SK-MEL-5 (cell line): ENCODE results near the gene MVB12B. TPM values are rescaled to one million over a fixed set of nuclear protein-coding genes. Genes with fewer than 3 reads are reported as not detected.

Experiments used
- DNase-seq: peaks from one replicate; pipeline ENCODE4 v3.0.0-alpha.2; 2016; ENCODE audit warnings: low read depth, low spot score
- in situ Hi-C: cut with HindIII; loops from 2 replicates; pipeline ENCODE4 v1.10.0; 2016; ENCODE audit warnings: low sequenced_read_pairs, high pct_unique_total_duplicates, low pct_unique_long_range_greater_than_20kb
- total RNA-seq: library from RNA; depleted of rRNA; stranded (reverse); fragments of >200 nt; shearing (Covaris generic); gene quantifications from 2 replicates; pipeline ENCODE4 v1.2.3, GENCODE V29; 2014

Gene MVB12B
- total RNA-seq, 1 experiment from 2014 or later, result 3.1 TPM

DNA sequence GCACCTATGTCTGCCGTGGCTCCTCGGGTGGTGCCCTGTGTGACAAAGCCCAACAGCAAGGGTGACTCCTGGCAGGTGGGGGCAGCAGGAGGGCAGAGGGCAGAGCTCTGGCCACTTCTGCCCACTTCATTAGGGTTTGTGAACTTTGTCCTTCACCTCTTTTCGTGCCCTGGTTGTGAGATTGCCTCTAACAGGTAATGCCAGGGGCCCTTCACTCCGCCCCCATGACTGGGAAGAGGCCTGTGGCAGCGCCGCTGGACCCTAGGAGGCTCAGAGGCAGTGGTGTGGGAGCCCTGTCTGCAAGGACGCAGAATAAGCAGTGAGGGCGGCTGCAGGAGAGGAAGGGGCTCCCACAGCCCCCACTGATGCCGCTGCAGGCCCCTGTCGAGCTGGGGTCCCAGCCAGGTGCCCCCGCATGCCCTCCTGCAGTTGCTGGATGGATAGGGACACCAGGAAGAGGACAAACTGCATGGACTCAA lies 178.4 kb downstream of the MVB12B start:
- in situ Hi-C loops, result no loop called here
- no peak for DNase-seq

DNA sequence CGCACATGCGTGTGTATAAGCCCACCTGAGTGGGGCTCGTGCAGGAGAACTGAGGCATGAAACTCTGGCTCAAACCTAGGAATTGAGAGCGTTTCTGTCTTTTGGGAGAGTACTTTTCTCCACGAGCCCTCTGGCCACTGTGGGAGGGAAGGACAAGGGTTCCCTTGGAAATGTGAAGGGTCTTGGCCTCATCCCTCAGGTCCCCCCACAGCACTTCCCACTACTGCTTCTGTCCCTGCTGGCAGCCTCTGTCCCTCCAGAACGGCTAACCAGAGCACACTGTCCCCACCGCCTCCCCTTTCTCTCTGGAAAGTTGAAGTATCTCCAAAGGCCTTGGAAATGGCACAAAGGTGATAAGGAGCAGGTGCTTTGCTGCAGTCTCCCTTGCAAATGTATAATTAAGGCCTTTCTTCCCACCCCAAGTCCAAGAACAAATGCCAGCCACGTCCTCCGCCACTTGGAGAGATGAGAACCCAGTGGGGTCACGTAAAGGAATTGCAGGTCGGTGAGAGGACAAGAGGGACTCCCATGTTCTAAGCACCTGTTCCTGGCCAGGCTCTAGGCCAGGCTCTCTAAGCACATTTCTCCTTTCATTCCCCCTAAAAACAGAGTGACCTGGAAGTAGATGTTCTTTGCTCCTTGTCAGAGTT lies 179.2 kb downstream of the MVB12B start:
- in situ Hi-C loops, result no loop called here
- DNase-seq, result no peak

DNA sequence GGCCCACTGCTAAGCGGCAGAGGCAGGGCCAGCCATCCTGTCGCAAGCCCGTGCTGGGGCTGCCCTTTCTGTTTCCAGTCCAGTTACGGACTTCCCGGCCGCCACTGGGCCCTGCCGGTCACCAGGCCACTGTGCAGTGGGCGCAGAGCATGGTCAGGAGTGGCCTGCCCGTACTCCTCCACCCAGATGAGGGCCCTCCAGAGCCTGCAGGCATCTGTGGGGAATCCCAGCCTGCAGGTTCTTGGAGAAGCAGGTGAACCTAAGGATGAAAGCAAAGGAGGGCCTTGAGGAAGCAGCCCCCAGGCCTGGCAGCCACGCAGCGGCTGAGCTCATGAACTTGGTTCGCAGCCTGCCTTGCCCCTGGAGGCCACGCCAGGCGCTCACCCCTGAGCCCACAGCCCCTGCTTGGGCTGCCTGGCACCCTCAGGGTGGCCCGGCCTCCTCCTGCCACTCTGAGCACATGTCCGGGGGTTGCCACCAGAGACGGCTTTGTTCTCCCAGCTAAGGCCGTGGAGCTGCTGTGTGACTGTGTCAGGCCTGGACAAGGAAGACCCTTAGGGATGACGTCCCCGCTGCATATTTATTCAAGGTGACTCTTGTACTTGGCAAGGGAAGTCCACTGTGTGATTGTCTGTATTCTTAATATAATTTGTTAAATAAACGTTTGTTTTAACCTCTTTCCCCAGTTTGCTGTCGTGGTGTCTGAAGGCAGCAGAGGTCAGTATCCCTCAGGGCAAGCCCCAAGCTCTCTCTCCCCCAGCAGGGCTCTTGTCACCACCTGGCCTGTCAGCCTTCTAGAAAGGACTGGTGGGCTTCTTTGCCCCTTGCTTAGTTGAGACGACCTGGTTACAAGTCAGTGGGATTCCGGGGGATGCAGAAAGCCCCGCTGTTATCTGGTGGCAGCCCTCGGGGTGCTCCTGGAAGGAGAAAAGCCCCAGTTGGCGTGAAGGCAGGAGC lies 180.0 kb downstream of the MVB12B start:
- in situ Hi-C loops, result no loop called here

DNA sequence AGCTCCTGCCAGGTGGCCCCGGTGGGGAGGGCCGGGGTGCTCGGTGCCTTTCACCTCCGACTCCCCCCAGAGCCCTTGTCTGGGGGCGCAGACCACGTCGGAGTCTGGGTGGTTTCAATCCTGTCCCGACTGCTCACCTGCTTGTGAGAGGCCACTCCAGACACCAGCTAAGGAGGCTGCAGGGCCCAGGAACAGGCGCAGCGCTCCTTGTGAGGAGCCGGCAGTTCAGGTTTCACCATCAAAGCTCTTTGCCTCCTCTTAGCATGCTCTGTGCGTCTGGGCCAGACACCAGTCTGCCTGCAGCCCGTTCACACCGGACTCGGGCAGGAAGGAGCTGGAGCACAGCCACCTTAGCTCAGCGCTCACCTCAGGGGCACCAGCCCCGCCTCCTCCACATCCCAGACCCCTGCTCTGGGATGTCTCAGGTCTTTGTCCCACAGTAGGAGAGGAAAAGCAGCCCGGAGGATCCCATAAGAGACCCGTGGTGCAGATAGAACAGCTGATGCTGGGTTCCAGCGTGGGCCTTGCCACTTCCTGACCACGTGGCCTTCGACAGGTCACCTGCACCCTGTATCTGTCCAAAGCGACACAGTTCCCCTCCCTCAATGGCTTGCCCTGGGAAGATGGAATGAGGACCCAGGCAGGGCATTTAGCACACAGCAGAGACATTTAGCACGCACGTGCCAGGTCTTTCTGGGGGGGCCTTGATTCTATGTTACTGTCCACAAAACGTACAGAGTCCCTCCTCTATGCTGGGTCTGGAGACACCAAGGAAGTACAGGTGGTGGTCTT lies 180.9 kb downstream of the MVB12B start:
- DNase-seq, result no peak
- in situ Hi-C loops, result no loop called here

More for the DNA sequence above, 180.0 kb downstream of the MVB12B start:
- no peak for DNase-seq

DNA sequence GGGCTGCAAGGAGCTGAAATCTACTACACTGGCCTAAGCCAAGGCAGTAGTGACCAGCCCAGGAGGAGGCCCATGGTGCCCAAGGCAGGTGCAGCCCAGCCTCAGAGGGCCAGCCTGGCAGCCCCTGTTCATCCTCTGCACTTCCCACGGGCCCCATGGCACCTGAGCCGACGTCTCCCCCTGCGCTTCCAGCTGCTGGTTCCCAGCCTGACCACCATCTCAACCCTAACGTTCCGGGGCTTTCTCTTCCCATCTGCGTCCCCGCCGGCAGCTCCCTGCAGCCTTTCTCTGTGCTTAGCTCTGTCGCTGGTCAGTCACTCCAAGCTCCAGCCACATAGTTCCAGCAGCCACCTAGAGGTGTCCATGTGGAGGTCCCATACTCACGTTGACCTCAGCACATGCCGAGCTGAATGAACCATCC lies 181.6 kb downstream of the MVB12B start:
- no peak for DNase-seq
- in situ Hi-C loops, result no loop called here

DNA sequence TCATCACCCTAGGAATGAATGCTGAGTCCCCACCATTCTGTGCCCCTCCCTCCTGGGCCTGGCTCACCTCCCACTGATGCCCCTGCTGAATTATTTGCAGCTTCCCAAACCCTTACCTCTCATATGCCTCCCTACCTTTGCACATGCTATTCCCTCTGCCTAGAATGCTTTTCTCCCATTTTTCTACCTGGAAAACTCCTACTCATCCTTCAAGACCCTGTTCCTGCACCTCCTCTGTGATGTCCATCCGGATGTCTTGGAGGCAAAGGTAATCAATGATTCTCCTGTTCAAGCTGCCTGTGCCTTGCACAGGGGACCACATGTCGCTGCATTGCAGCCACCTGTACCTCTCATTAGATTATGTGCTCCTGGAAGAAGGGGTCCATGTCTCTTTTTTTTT lies 182.3 kb downstream of the MVB12B start:
- DNase-seq, result no peak
- in situ Hi-C loops, result no loop called here

DNA sequence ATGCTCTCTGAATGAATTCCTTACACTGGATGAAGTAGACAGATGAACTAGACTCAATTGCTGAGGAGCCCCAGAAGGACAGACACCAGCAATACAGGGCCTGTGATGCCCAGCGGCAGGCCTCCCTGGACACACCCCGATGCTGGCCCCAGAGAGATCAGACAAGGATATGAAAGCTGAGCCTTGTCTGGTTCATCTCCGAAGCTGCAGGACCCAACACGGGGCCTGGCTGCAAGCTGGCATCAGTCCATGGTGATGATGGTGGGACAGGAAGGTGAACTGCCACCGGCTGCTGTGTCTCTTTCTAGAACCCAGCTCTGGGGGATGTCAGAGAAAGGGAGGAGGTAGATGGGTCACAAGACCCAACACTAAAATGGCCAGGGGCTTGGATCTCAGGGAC lies 183.1 kb downstream of the MVB12B start:
- DNase-seq, result no peak
- in situ Hi-C loops, result no loop called here

DNA sequence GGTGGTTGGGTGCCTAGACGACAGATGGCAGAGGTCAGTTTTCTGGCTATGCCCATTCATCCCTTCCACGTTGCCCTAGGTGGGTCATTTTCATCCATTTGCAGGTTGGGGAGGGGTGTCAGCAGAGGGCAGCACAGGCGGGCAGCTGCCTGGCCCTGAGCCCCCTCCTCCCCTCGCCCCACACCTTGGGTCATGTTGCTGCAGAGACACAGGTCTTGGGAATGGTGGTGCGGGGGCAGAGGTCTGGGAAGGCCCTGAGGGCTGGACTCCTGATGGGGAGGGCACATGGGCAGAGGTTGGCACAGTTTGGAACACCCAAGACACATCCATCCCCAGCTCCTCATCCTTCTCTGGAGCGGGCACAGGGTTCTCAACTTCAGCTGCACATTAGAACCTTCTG lies 183.9 kb downstream of the MVB12B start:
- in situ Hi-C loops, result no loop called here
- DNase-seq, result no peak

DNA sequence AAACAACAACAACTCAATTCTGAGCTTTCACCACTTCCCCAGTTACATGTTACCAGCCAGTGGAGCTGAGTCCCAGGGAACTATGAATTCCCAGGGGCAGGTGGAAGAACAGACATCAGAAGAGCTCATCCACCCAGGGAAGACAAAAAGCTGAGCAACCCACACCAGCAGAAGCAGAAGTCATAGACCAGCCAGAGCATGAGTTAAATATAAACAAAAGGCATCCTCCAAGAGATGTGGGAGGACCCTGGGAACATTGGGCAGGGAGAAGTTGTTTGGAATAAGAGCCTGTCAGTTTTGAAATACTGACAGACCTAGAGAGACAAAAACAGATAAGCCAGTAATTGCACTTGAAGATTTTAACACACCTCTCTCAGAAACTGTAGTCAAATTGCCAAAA lies 184.8 kb downstream of the MVB12B start:
- in situ Hi-C loops, result no loop called here
- no peak for DNase-seq

DNA sequence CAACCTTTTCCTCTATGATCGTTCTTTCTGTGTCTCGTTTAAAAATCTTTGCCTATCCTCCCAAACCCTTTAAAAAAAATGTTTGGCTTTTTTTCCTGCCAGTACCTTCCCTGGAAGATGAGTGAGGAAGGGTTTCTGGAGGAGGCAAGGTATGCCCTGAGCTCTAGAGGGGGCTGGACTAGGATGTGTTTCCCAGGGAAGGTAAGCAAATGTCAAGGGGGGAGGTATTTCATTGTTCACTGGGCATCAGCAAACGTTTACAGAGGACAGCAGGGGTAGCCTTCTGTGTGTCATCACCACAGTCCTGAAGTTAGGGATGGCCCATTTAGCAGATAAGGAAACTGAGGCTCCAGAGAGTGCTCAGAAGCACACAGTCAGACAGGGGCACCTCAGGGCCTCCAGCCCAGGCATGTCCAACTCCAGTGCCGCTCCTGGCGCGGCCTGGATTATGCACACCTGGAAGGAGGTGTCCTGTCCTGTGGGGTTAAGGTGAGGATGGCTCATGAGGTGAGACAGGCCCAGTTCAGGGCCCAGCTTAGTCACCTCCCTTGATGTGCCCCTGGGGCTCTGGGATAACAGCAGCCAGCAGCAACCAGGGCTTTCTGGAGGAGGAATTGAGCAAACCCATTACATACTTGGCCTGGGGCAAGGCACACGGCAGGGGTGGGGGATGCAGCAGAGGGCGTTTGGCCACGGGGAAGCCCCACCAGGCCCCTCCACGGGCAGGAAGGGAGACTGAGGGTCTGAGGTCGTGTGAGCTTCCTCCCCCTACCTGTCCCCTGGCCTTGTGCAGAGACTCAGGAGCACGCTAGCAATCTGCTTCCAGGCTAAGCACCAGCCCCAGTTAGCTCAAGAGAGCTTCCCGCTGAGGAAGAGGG lies 186.8 kb downstream of the MVB12B start:
- in situ Hi-C loops, result no loop called here
- no peak for DNase-seq

DNA sequence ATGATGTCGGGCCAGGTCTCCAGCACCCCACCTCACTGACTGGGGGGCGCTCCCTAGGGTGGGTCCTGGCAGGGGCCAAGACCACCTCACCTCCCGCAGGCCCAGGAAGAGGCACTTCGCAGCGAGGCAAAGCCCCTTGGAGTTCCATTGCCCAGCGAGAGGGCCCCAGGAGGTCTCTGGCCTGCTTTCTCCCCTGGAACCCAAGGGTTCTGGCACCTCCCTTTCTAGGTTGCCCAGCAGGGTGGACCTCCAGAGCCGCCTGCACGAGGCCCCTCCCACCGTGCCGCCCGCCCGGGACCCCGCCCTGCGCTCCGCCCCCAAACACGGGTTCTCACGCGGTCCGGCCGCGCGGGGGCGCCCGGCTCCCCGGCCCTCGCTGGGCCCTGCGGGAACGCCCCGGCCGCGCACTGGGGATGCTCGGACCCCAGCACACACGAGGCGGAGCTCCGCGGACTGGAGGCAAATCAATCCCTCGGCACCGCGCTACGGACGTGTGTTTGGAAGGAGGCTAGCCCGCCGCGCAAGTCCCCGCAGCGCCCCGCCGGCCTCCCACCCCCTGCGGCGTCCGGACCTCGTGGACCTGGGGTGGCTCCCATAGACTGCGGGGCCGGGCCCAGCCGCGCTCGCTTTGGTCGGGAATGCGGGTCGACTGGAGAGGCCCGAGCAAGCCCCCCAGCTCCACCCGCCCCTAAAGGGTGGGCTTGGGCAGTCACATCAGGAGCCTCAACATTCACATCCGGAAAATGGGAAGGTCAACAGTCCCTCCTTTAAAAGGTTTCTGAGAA lies 187.6 kb downstream of the MVB12B start:
- in situ Hi-C loops, result no loop called here
- DNase-seq, result peak; percentile 68

DNA sequence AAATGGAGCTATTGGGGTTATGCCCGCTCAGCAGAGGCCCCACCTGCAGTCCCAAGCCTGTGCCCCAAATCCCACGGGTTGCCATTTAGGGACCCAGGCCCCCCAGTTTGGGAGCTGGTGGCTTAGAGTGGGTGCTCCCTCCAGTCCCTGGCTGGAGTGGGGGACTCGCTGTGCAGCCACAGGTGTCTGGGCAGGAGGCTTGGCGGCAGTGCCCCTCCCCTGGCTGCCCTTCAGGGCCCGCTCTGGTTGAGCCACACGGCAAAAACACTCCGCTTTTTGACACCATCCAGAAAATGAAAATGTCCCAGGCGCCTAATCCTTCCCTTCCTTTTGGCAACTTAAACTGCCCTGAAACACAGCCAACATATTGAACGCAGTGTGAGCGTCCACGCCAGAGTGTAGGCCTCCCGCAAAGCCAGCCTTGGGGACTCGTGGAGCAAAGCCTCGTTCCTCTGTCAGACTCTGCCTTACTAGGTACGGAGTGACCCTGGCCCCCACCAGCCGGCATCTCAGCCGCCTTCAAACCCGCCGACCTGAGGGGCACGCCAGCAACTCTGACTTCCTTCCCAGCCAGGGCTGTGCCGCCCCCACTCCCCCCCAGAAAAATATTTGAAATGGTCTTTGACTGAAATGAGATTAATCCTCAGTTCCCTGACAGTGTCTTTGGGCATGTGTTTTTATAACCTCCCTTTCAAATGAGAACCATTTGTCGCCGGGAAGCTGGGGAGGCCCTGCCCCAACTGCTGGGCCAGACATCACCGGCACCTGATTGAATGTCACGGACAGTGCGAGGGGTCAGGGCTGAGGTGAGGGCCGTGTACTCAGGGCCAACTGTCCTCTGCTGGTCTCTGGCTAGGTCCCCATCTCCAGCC lies 188.6 kb downstream of the MVB12B start:
- in situ Hi-C loops, result no loop called here
- no peak for DNase-seq

DNA sequence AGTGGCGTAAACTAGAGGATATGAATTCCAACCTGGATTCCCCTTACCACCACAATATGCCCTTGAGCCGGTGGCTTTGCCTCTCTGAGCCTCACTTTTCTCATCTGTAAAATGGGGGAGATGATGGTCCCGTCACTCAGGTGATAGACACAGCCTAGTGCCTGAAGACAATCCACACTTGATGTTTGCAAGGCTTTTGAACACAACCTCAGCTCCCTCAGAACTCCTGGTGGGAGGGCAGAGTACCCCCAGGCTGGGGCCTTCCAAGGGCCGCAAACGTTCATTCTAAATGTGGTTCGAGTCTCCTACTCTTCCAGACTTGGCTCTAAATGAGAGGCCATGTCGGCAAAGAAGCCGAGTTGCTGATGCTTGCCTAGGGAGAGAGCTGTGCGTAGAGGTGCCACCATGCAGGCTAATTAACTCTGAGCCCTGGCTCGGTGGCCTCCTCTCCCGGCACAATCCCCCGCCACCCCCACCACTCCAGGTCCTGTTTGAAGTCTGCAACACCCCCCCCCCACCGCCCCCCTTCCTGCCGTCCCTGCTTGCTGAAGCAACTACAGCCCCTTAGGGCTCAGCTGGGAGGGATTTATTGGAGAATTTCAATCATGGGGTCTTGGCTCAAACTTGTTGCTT lies 189.4 kb downstream of the MVB12B start:
- in situ Hi-C loops, result no loop called here
- DNase-seq, result no peak

DNA sequence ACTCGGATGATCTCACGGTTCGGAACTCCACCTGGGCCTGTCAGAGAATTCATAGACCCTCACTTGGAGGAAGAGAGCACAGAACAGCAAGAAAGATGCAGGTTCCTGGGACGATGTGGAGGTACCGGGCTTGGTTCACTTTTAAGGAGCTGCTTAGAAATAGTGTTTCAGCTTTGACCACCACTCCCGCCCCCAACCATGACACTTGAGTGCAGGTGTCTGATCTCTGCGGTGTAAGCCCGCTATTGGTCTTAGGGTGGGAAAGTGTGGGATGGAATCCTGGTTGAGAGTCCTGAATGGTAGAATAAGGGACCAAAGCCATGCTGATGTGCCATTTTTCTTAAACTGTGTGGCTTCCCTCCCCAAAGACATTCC lies 189.9 kb downstream of the MVB12B start:
- in situ Hi-C loops, result no loop called here
- no peak for DNase-seq
